Measurements from ENCODE around the gene SH3BP5L. TPM values are rescaled to one million over a fixed set of nuclear protein-coding genes. Genes with fewer than 3 reads are reported as not detected.

The SH3BP5L gene
- total and polyA plus RNA-seq, 2 of the 13 experiments (the other 11 are each of a cell fraction or from before 2014, with no cell fraction given): 10.3 to 14.9 TPM

DNA sequence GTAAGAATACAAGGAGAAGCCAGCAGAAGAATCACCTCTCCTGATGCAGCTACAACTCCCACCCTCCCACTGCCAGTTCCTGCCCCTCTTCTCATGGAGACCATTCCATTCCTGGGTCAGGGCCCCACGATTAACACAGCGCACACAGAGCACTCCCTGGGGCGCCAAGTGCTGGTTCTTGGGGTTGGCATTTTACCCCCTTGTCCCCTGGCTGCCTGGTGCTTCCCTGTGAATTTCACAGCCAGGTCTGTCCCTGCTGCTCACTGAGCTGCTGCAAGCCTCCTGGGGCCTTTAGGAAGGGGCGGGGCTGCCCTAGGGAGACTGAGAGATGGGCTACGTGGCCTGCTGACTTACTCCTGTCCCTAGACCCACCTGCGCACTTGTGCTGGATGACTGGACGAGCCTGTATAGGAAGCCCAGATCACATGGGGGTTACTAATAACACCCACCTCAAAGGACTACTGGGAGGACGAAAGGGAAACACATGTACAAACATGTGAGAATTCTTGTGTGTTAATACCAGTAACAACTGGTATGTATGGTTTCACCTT, 17.1 kb upstream of the SH3BP5L start:
- ChIA-PET POLR2A (no interaction called here), CTCF (ENCODE audit: low intra/inter-chr PET ratio, low total read pairs) (no interaction called here)
- no TSS peak for BruUV-seq (replicated peaks)
- Histone ChIP-seq H3K9me3 (ENCODE audit: low read length) (no peaks in the 10 kb centered on the region), H4K20me1 (ENCODE audit: insufficient read depth, low read length) (0 out of 2 replicates have a peak, but pooled peaks cover 2% of the 10 kb centered on the region), H3K4me2 (ENCODE audit: low read depth, low read length) (no peak overlapping the region), H2AFZ (ENCODE audit: low read length) (no peak overlapping the region), H3K4me3 (replicated peaks in 1 of 3; ENCODE audit: insufficient read depth in 1 of 3, low read depth in 2 of 3, low read length in 3 of 3) (no peak overlapping the region), H3K36me3 (replicated peaks in 1 of 2; ENCODE audit: control insufficient read depth in 1 of 2, insufficient read depth in 2 of 2, low read length in 2 of 2) (peaks cover 15 to 33% of the 10 kb centered on the region in 2 experiments), H3K4me1 (ENCODE audit: insufficient read depth, low read length) (peaks cover 34% of the 10 kb centered on the region), H3K27ac (ENCODE audit: extremely low read length, insufficient read depth, low read length) (no peak overlapping the region), H3K79me2 (ENCODE audit: insufficient read depth, low read length) (peaks cover 30% of the 10 kb centered on the region), H3K27me3 (ENCODE audit: control insufficient read depth in 1 of 2, insufficient read depth in 2 of 2, low read length in 2 of 2) (no peaks in the 10 kb centered on the region), H3K9ac (ENCODE audit: insufficient read depth, low read depth, low read length) (no peak overlapping the region)
- in situ Hi-C loops (cut with HindIII; ENCODE audit: extremely low pct_ligation_motif_present, low pct_unique_long_range_greater_than_20kb) (no loop called here), intact Hi-C loops (cut with micrococcal nuclease; ENCODE audit: unreplicated experiment) (no loop called here)
- FAIRE-seq (no peak), DNase-seq (ENCODE audit: low spot score) (no peak), ATAC-seq (no peak)
- 97% methylated on average over 8 of the region's 8 CpGs for WGBS (ENCODE audit: low lambda C conversion rate)
- no peak for TF ChIP-seq KLF9 (CRISPR knock-in tag; IDR thresholded peaks at IDR 0.05; ENCODE audit: low read depth)
- TF ChIP-seq ZNF354B (CRISPR knock-in tag; IDR thresholded peaks at IDR 0.05): no peak
- no peak for TF ChIP-seq MBD4 (IDR thresholded peaks at IDR 0.05; ENCODE audit: borderline replicate concordance, low read length)
- no peak for TF ChIP-seq REXO4 (CRISPR knock-in tag; IDR thresholded peaks at IDR 0.05; ENCODE audit: borderline replicate concordance)
- TF ChIP-seq, protein P1, sequence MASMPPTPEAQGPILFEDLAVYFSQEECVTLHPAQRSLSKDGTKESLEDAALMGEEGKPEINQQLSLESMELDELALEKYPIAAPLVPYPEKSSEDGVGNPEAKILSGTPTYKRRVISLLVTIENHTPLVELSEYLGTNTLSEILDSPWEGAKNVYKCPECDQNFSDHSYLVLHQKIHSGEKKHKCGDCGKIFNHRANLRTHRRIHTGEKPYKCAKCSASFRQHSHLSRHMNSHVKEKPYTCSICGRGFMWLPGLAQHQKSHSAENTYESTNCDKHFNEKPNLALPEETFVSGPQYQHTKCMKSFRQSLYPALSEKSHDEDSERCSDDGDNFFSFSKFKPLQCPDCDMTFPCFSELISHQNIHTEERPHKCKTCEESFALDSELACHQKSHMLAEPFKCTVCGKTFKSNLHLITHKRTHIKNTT (CRISPR knock-in tag; IDR thresholded peaks at IDR 0.05): no peak
- TF ChIP-seq HCFC1 (IDR thresholded peaks at IDR 0.05; ENCODE audit: low read depth, low read length): no peak
- no peak for TF ChIP-seq U2AF1 (optimal IDR thresholded peaks at IDR 0.05; ENCODE audit: low read depth, low read length)
- no peak for TF ChIP-seq DNMT3B (CRISPR knock-in tag; conservative IDR thresholded peaks at IDR 0.05)
- no peak for TF ChIP-seq FOXC1 (CRISPR knock-in tag; IDR thresholded peaks at IDR 0.05; ENCODE audit: borderline replicate concordance)
